Activated naive CD8-positive, alpha-beta T cell treated with anti-CD3 and anti-CD28 coated beads for 36 hours (primary cell): ENCODE data around the gene CNMD. TPM values are rescaled to one million over a fixed set of nuclear protein-coding genes. Genes with fewer than 3 reads are reported as not detected.
"Not testable (repeated sequence)": the region's sequence is repeated elsewhere in the genome, so short reads cannot be mapped to it uniquely, and the experiment has no call there.

Source experiments
- DNase-seq: peaks from one replicate; pipeline ENCODE4 v3.0.0; 2021
- H3K27ac Mint-ChIP-seq: one replicate; pipeline ENCODE4 v1.8.0; 2022; ENCODE audit warnings: mild to moderate bottlenecking, moderate library complexity, mixed read lengths
- H3K27me3 Mint-ChIP-seq: one replicate; pipeline ENCODE4 v1.8.0; 2022; ENCODE audit warnings: mild to moderate bottlenecking, mixed read lengths
- H3K36me3 Mint-ChIP-seq: one replicate; pipeline ENCODE4 v1.8.0; 2021; ENCODE audit warnings: mild to moderate bottlenecking, mixed read lengths
- H3K4me1 Mint-ChIP-seq: one replicate; pipeline ENCODE4 v1.8.0; 2021; ENCODE audit warnings: mixed read lengths
- H3K4me3 Mint-ChIP-seq: one replicate; pipeline ENCODE4 v1.8.0; 2022; ENCODE audit warnings: mild to moderate bottlenecking, moderate library complexity, mixed read lengths
- H3K9me3 Mint-ChIP-seq: one replicate; pipeline ENCODE4 v1.8.0; 2022; ENCODE audit warnings: mixed read lengths
- total RNA-seq, 2 experiments: library from RNA; stranded (reverse); gene quantifications; one replicate each; pipeline ENCODE4 v1.2.3, GENCODE V29; 2021

Gene CNMD
- total RNA-seq, 2 experiments from 2014 or later: not detected

GRCh38 chr13:52685806-52686205, 53.8 kb downstream of the CNMD start:
- H3K4me3 Mint-ChIP-seq, H3K27me3 Mint-ChIP-seq, H3K4me1 Mint-ChIP-seq, H3K27ac Mint-ChIP-seq, DNase-seq, H3K9me3 Mint-ChIP-seq: not testable (repeated sequence)
- H3K36me3 Mint-ChIP-seq: peaks cover 31% of the 10 kb centered on the region

DNA sequence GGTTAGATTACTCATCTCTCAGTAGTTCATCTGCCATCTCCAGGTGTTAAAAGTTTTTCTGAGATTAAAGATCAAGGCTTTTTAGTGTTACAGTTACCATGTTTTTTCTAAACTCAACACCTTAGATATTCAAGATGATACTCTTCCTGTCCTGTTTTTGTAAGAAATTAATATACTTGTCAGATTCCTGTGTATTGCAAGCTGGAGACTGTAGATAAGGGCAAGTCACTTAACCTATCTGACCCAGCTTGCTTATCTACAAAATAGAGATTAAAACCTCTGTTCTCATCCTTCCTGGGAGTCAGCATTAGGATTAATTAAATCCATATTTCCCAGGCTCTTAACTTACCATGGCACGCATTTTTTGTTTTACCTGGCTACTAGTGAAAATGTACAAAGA, 61.8 kb downstream of the CNMD start:
- Mint-ChIP-seq H3K9me3 (no peaks in the 10 kb centered on the region), H3K4me1 (peaks cover 10% of the 10 kb centered on the region), H3K27me3 (no peaks in the 10 kb centered on the region), H3K4me3 (no peak overlapping the region), H3K27ac (no peak overlapping the region), H3K36me3 (peaks cover 18% of the 10 kb centered on the region)
- DNase-seq: no peak

- DNase-seq: no peak
- no peaks in the 10 kb centered on the region for H3K9me3 Mint-ChIP-seq
- no peak overlapping the region for H3K4me3 Mint-ChIP-seq
- peaks cover 11% of the 10 kb centered on the region for H3K36me3 Mint-ChIP-seq
- no peaks in the 10 kb centered on the region for H3K27me3 Mint-ChIP-seq
- peaks cover 20% of the 10 kb centered on the region for H3K4me1 Mint-ChIP-seq
- no peak overlapping the region for H3K27ac Mint-ChIP-seq
These were observed 66.2 kb downstream of the CNMD start for GRCh38 chr13:52673465-52673864.

DNA sequence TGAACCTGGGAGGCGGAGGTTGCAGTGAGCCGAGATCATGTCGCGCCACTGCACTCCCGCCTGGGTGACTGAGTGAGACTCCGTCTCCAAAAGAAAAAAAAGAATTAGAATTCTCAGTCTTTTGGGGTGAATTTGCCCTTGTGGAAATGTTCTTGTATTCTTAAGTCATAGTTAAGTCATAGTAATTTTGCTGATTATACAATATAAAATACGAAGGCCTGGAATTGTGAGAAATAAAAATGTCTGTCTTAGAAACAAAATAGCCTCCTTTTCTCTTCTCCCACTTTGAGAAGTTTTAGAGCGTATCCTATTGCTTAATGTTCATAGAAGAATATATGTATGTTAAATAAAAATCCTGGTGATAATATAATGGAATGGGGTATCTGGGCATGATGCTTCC, 68.9 kb downstream of the CNMD start:
- Mint-ChIP-seq H3K27me3 (no peaks in the 10 kb centered on the region), H3K27ac (no peak overlapping the region), H3K36me3 (peaks cover 9% of the 10 kb centered on the region), H3K4me3 (no peak overlapping the region), H3K4me1 (peaks cover 18% of the 10 kb centered on the region), H3K9me3 (no peaks in the 10 kb centered on the region)
- no peak for DNase-seq

- Mint-ChIP-seq H3K4me1 (peaks cover 16% of the 10 kb centered on the region), H3K36me3 (peaks cover 8% of the 10 kb centered on the region), H3K4me3 (no peak overlapping the region), H3K27ac (no peak overlapping the region), H3K9me3 (no peaks in the 10 kb centered on the region), H3K27me3 (no peaks in the 10 kb centered on the region)
- no peak for DNase-seq
These were observed 69.9 kb downstream of the CNMD start for GRCh38 chr13:52669677-52670076.

- H3K9me3 Mint-ChIP-seq: no peaks in the 10 kb centered on the region
- H3K36me3 Mint-ChIP-seq: peaks cover 13% of the 10 kb centered on the region
- H3K27ac Mint-ChIP-seq: no peak overlapping the region
- H3K4me3 Mint-ChIP-seq: no peak overlapping the region
- H3K4me1 Mint-ChIP-seq: peaks cover 2% of the 10 kb centered on the region
- no peaks in the 10 kb centered on the region for H3K27me3 Mint-ChIP-seq
- no peak for DNase-seq
These were observed 74.3 kb downstream of the CNMD start for GRCh38 chr13:52665325-52665724.

- DNase-seq: no peak
- Mint-ChIP-seq H3K4me3 (no peak overlapping the region), H3K36me3 (peaks cover 18% of the 10 kb centered on the region), H3K27ac (no peak overlapping the region), H3K4me1 (peaks cover 5% of the 10 kb centered on the region), H3K27me3 (no peaks in the 10 kb centered on the region), H3K9me3 (no peaks in the 10 kb centered on the region)
These were observed 75.3 kb downstream of the CNMD start for GRCh38 chr13:52664272-52664671.

GRCh38 chr13:52659340-52659739, 80.3 kb downstream of the CNMD start:
- H3K27ac Mint-ChIP-seq: no peak overlapping the region
- H3K4me1 Mint-ChIP-seq: peaks cover 8% of the 10 kb centered on the region
- DNase-seq: no peak
- no peak overlapping the region for H3K4me3 Mint-ChIP-seq
- H3K36me3 Mint-ChIP-seq: peaks cover 10% of the 10 kb centered on the region
- H3K27me3 Mint-ChIP-seq: no peaks in the 10 kb centered on the region
- H3K9me3 Mint-ChIP-seq: no peaks in the 10 kb centered on the region

Other genes starting within 250 kb of the CNMD start
- gene HNRNPA1L2, start 97.4 kb downstream of the CNMD start, total RNA-seq: 10 to 100 TPM; 11.2 to 11.6 TPM
- 10 to 100 TPM; 63.6 TPM for gene SUGT1, start 87.0 kb downstream of the CNMD start, total RNA-seq
- not detected for gene PCDH8, start 108.8 kb upstream of the CNMD start, total RNA-seq